Mesenchymal stem cell (in vitro differentiated cells and primary cell): ENCODE measurements around the gene STRN.

Experiments used
- DNase-seq: peaks from one replicate; pipeline ENCODE4 v3.0.0-alpha.2; 2013
- H2AFZ ChIP-seq: one replicate; pipeline ENCODE4 v1.6.1; 2013; ENCODE audit warnings: low read depth, mild to moderate bottlenecking, control low read depth, inconsistent platforms, low read length, moderate library complexity
- H2AK5ac ChIP-seq: 2 replicates; pipeline ENCODE4 v1.6.1; 2013; ENCODE audit warnings: low read length, moderate library complexity, mild to moderate bottlenecking, inconsistent platforms; ENCODE audit not compliant: severe bottlenecking
- H2BK120ac ChIP-seq: one replicate; pipeline ENCODE4 v1.6.1; 2013; ENCODE audit warnings: low read depth, mild to moderate bottlenecking, inconsistent platforms, low read length, moderate library complexity
- H2BK12ac ChIP-seq, 2 experiments: one replicate each; pipeline ENCODE4 v1.6.1; 2013; ENCODE audit warnings: inconsistent platforms in 2 of 2, low read length in 2 of 2, mild to moderate bottlenecking in 2 of 2, moderate library complexity in 2 of 2, control low read depth in 1 of 2
- H2BK15ac ChIP-seq: one replicate; pipeline ENCODE4 v1.6.1; 2013; ENCODE audit warnings: mild to moderate bottlenecking, low read depth, inconsistent platforms; ENCODE audit not compliant: poor library complexity, severe bottlenecking
- H2BK5ac ChIP-seq: 2 replicates; pipeline ENCODE4 v1.6.1; 2013; ENCODE audit warnings: low read depth, mild to moderate bottlenecking, low read length, control low read depth, inconsistent platforms; ENCODE audit not compliant: poor library complexity, severe bottlenecking
- H3K14ac ChIP-seq, 2 experiments: one replicate each; pipeline ENCODE4 v1.6.1; 2013; ENCODE audit warnings: inconsistent platforms in 2 of 2, low read length in 2 of 2, control low read depth in 1 of 2, mild to moderate bottlenecking in 1 of 2, moderate library complexity in 1 of 2
- H3K18ac ChIP-seq, 2 experiments: one replicate each; pipeline ENCODE4 v1.6.1; 2013; ENCODE audit warnings: inconsistent platforms in 2 of 2, low read length in 2 of 2, control low read depth in 1 of 2, low read depth in 1 of 2, mild to moderate bottlenecking in 1 of 2
- H3K23ac ChIP-seq, 2 experiments: one replicate each; pipeline ENCODE4 v1.6.1; 2013; ENCODE audit warnings: inconsistent platforms in 2 of 2, low read length in 2 of 2, mild to moderate bottlenecking in 2 of 2, moderate library complexity in 2 of 2, control low read depth in 1 of 2
- H3K27ac ChIP-seq: 2 replicates; pipeline ENCODE4 v1.5.1; 2013; ENCODE audit warnings: mild to moderate bottlenecking, moderate library complexity, low read length, control low read depth, inconsistent platforms; ENCODE audit not compliant: poor library complexity, severe bottlenecking
- H3K27me3 ChIP-seq, 2 experiments: 2 replicates each; pipeline versions ENCODE4 v1.6.1 to v1.7.0; 2013; ENCODE audit warnings: low read length in 2 of 2, mild to moderate bottlenecking in 2 of 2, moderate library complexity in 2 of 2, control low read depth in 1 of 2, inconsistent platforms in 1 of 2; ENCODE audit not compliant: control insufficient read depth in 1 of 2, insufficient read depth in 1 of 2
- H3K36me3 ChIP-seq, 2 experiments: 2 replicates each; pipeline versions ENCODE4 v1.6.1 to v1.7.0; 2013; ENCODE audit warnings: low read length in 2 of 2, control low read depth in 1 of 2, inconsistent platforms in 1 of 2, low read depth in 1 of 2, mild to moderate bottlenecking in 1 of 2; ENCODE audit not compliant: insufficient read depth in 2 of 2, control insufficient read depth in 1 of 2
- H3K4ac ChIP-seq, 2 experiments: one replicate each; pipeline ENCODE4 v1.6.1; 2013; ENCODE audit warnings: inconsistent platforms in 2 of 2, low read length in 2 of 2, mild to moderate bottlenecking in 2 of 2, moderate library complexity in 2 of 2, control low read depth in 1 of 2, low read depth in 1 of 2
- H3K4me1 ChIP-seq: 2 replicates; pipeline ENCODE4 v1.6.1; 2013; ENCODE audit warnings: low read depth, low read length, control low read depth; ENCODE audit not compliant: control insufficient read depth, insufficient read depth
- H3K4me2 ChIP-seq: 2 replicates; pipeline ENCODE4 v1.6.1; 2013; ENCODE audit warnings: low read length, mild to moderate bottlenecking, inconsistent platforms; ENCODE audit not compliant: poor library complexity, severe bottlenecking
- H3K4me3 ChIP-seq, 2 experiments: 2 replicates each; pipeline versions ENCODE4 v1.5.1 to v1.7.0; 2013; ENCODE audit warnings: low read length in 2 of 2, mild to moderate bottlenecking in 2 of 2, control low read depth in 1 of 2, low read depth in 1 of 2; ENCODE audit not compliant: insufficient read depth in 1 of 2
- H3K79me1 ChIP-seq: replicated peaks from 2 replicates; pipeline ENCODE4 v1.6.1; 2013; ENCODE audit warnings: mild to moderate bottlenecking, control low read depth, low read length, inconsistent platforms; ENCODE audit not compliant: poor library complexity, severe bottlenecking
- H3K9ac ChIP-seq: 2 replicates; pipeline ENCODE4 v1.7.0; 2013; ENCODE audit warnings: mild to moderate bottlenecking, low read length, moderate library complexity
- H3K9me3 ChIP-seq: 2 replicates; pipeline ENCODE4 v1.7.0; 2013; ENCODE audit warnings: mild to moderate bottlenecking, low read length; ENCODE audit not compliant: control insufficient read depth
- H4K8ac ChIP-seq: one replicate; pipeline ENCODE4 v1.6.1; 2013; ENCODE audit warnings: inconsistent platforms, mild to moderate bottlenecking, low read length, moderate library complexity
- H4K91ac ChIP-seq: one replicate; pipeline ENCODE4 v1.6.1; 2013; ENCODE audit warnings: mild to moderate bottlenecking, low read length, inconsistent platforms
- WGBS: methylation state at CpG from one replicate; pipeline ENCODE4 v1.1.7; 2013; ENCODE audit warnings: mixed read lengths; 5-methylcytosine and 5-hydroxymethylcytosine counted together

STRN gene

GRCh38 chr2:36854241-36854640 is 112.1 kb downstream of the STRN start:
- Histone ChIP-seq H2BK5ac (no peak overlapping the region), H4K8ac (no peak overlapping the region), H2AFZ (no peak overlapping the region), H2BK120ac (no peak overlapping the region), H3K4me3 (no peak overlapping the region), H3K4me1 (no peaks in the 10 kb centered on the region), H3K4me2 (no peak overlapping the region), H3K14ac (no peak overlapping the region), H3K18ac (no peak overlapping the region), H3K9me3 (no peaks in the 10 kb centered on the region), H3K9ac (no peak overlapping the region), H2BK15ac (no peak overlapping the region), H3K79me1 (no peaks in the 10 kb centered on the region), H3K27ac (no peak overlapping the region), H3K36me3 (peaks cover 3 to 77% of the 10 kb centered on the region in 2 experiments), H2AK5ac (no peak overlapping the region), H3K23ac (no peak overlapping the region), H3K4ac (no peak overlapping the region), H3K27me3 (no peaks in the 10 kb centered on the region), H2BK12ac (no peak overlapping the region), H4K91ac (no peak overlapping the region)
- 100% methylated on average over 2 of the region's 2 CpGs for whole genome bisulfite sequencing
- DNase-seq = no peak

DNA sequence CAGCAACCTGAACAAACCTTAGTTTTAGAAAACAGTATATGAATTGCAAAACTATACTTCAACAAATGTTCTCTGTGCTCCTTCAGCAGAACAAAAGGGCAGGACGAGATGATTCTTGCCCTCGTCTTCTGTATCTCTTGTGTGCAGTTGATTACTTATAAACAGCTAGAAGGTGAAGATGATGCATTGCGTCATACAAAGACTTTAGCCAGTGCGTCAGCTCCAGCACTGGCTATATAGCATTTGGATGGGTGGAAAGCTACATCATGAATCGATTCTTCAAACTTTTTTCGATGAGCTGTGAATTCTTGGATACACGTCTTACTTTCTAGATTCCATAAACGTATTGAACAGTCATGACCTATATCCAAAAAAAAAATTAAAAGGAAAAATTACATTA is 117.1 kb downstream of the STRN start:
- no peak overlapping the region for H3K18ac ChIP-seq
- H3K4me2 ChIP-seq = no peak overlapping the region
- H2BK5ac ChIP-seq = no peak overlapping the region
- no peak overlapping the region for H2BK120ac ChIP-seq
- H4K8ac ChIP-seq = no peak overlapping the region
- no peak overlapping the region for H2AFZ ChIP-seq
- WGBS = 97% methylated on average over 7 of the region's 8 CpGs
- no peak for DNase-seq
- no peak overlapping the region for H2AK5ac ChIP-seq
- no peak overlapping the region for H3K14ac ChIP-seq
- H3K4ac ChIP-seq = no peak overlapping the region
- no peak overlapping the region for H3K27ac ChIP-seq
- peaks cover 0 to 64% of the 10 kb centered on the region in 2 experiments for H3K36me3 ChIP-seq
- H3K4me1 ChIP-seq = no peaks in the 10 kb centered on the region
- H3K27me3 ChIP-seq = no peaks in the 10 kb centered on the region
- no peak overlapping the region for H4K91ac ChIP-seq
- no peak overlapping the region for H2BK15ac ChIP-seq
- H2BK12ac ChIP-seq = no peak overlapping the region
- H3K9ac ChIP-seq = no peak overlapping the region
- no peak overlapping the region for H3K4me3 ChIP-seq
- H3K79me1 ChIP-seq = no peaks in the 10 kb centered on the region
- H3K23ac ChIP-seq = no peak overlapping the region
- no peaks in the 10 kb centered on the region for H3K9me3 ChIP-seq

DNA sequence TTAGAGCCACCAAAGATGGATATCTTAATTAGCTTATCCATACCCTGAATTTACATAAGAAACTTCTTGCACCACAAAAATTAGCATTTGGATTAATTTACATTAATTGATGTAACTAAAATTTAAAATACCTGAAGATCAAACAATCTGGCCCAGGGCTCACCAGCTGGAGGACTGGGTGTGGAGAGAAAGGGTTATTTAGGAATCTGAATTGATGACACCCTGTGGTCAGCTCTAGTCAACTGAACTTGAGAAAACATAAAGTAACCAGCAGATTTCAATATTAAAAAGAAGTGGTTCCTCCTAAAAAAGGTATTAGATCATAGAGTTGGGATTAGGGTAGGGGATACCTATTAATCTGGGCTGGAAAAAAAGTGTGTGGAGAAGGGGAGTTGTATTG is 122.5 kb downstream of the STRN start:
- no peak overlapping the region for H2AFZ ChIP-seq
- H3K27ac ChIP-seq = no peak overlapping the region
- H3K4me2 ChIP-seq = no peak overlapping the region
- H3K14ac ChIP-seq = no peak overlapping the region
- no peak overlapping the region for H3K4me3 ChIP-seq
- peaks cover 0 to 31% of the 10 kb centered on the region in 2 experiments for H3K36me3 ChIP-seq
- no peak overlapping the region for H2AK5ac ChIP-seq
- no peaks in the 10 kb centered on the region for H3K27me3 ChIP-seq
- no peak overlapping the region for H3K23ac ChIP-seq
- no peak overlapping the region for H2BK15ac ChIP-seq
- H3K9ac ChIP-seq = no peak overlapping the region
- H3K18ac ChIP-seq = no peak overlapping the region
- no peaks in the 10 kb centered on the region for H3K79me1 ChIP-seq
- H2BK5ac ChIP-seq = no peak overlapping the region
- no peak overlapping the region for H4K91ac ChIP-seq
- no peaks in the 10 kb centered on the region for H3K4me1 ChIP-seq
- H2BK12ac ChIP-seq = no peak overlapping the region
- DNase-seq = no peak
- no peak overlapping the region for H3K4ac ChIP-seq
- no peak overlapping the region for H2BK120ac ChIP-seq
- no peak overlapping the region for H4K8ac ChIP-seq
- H3K9me3 ChIP-seq = no peaks in the 10 kb centered on the region

DNA sequence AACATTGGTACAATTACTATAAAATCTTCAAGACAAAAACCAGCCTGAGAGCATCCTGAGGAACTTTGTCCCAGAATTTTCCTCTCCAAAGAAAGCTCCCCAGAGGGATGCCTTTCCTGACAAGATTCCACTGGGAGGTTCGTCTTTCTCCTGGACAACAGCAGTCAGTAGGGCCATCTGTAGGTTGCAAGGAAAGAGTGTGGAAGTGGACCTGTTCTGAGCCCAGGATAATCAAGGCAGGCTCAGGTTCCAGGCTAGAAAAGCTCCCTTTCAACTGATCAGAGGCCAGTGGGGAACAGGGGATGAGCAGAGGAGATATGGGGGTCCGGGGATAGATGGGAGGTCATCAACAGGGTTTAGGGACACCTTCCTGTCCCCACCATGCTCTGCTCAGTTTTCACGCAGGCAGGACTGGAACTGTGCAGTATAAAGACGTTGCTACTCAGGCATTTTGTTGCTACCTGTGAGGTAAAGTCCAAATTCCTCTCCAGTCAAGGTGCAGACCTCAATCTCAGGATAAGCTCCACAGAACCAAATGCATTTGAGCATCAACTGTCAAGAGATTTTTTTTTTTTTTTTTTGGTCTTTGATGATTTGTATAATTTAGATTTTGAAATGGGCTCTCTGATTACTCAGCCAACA is 126.2 kb downstream of the STRN start:
- H2BK15ac ChIP-seq = no peak overlapping the region
- no peak overlapping the region for H3K4me3 ChIP-seq
- no peaks in the 10 kb centered on the region for H3K4me1 ChIP-seq
- no peak overlapping the region for H2BK5ac ChIP-seq
- no peak overlapping the region for H3K18ac ChIP-seq
- no peak overlapping the region for H3K23ac ChIP-seq
- no peak overlapping the region for H4K91ac ChIP-seq
- DNase-seq = no peak
- H3K4me2 ChIP-seq = no peak overlapping the region
- H3K9ac ChIP-seq = no peak overlapping the region
- H3K36me3 ChIP-seq = peaks cover 0 to 11% of the 10 kb centered on the region in 2 experiments
- no peak overlapping the region for H3K27ac ChIP-seq
- H4K8ac ChIP-seq = no peak overlapping the region
- no peaks in the 10 kb centered on the region for H3K9me3 ChIP-seq
- H2BK12ac ChIP-seq = peak overlapping the region in 1 of 2 experiments; percentile 19
- no peak overlapping the region for H2AFZ ChIP-seq
- no peak overlapping the region for H2AK5ac ChIP-seq
- no peaks in the 10 kb centered on the region for H3K27me3 ChIP-seq
- H3K14ac ChIP-seq = no peak overlapping the region
- 92% methylated on average over 4 of the region's 4 CpGs for WGBS
- H2BK120ac ChIP-seq = no peak overlapping the region
- no peaks in the 10 kb centered on the region for H3K79me1 ChIP-seq
- no peak overlapping the region for H3K4ac ChIP-seq
